Fibroblast of lung (primary cell): ENCODE data around the gene MCFD2.

Experiments used
- CTCF ChIP-seq, 2 donors: IDR thresholded peaks in 1 of 2; conservative IDR thresholded peaks in 1 of 2; 1 replicate in 1 of 2; 2 replicates in 1 of 2; pipeline ENCODE4 v1.5.1; 2011 to 2012; ENCODE audit warnings: low read length in 2 of 2, control low read depth in 1 of 2, inconsistent platforms in 1 of 2, low read depth in 1 of 2, mild to moderate bottlenecking in 1 of 2
- EZH2 ChIP-seq: IDR thresholded peaks from 2 replicates; pipeline ENCODE4 v1.5.1; 2012; ENCODE audit warnings: low read length, control low read depth, mild to moderate bottlenecking; ENCODE audit errors: missing control alignments

GRCh38 chr2:46852598-46852997 is 63.0 kb downstream of the MCFD2 start:
- TF ChIP-seq CTCF (conservative IDR thresholded peaks at IDR 0.05 in 1 of 2, IDR thresholded peaks at IDR 0.05 in 1 of 2; ENCODE audit: low read depth in 1 of 2, low read length in 2 of 2) (no peak), EZH2 (no peak)
